ENCODE measurements around the gene CLIC1.

DNA sequence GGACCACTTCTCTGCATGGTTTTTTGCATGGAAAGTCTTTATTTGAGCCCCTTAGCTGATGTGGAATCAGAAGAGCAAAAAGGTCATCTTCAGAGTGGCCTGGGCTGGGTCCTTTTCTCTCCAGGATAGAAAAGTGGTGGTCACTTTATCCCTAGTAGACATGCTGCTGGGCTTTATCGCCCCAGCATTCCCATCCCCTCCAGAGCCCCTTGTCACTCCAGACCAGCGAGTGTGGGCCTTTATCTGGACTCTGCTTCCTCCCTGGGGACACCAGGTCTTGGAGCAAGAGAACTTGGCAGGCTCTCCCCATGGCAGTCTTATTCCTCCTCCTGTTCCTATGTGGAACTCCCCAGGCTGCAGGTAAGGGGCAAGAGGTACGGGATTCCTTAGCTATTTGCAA, 29.7 kb downstream of the CLIC1 start, which contains the start of gene LY6G6F:
- TF ChIP-seq, protein P1, sequence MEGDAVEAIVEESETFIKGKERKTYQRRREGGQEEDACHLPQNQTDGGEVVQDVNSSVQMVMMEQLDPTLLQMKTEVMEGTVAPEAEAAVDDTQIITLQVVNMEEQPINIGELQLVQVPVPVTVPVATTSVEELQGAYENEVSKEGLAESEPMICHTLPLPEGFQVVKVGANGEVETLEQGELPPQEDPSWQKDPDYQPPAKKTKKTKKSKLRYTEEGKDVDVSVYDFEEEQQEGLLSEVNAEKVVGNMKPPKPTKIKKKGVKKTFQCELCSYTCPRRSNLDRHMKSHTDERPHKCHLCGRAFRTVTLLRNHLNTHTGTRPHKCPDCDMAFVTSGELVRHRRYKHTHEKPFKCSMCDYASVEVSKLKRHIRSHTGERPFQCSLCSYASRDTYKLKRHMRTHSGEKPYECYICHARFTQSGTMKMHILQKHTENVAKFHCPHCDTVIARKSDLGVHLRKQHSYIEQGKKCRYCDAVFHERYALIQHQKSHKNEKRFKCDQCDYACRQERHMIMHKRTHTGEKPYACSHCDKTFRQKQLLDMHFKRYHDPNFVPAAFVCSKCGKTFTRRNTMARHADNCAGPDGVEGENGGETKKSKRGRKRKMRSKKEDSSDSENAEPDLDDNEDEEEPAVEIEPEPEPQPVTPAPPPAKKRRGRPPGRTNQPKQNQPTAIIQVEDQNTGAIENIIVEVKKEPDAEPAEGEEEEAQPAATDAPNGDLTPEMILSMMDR (IDR thresholded peaks at IDR 0.05): no peak
- no peak for TF ChIP-seq POLR2A (IDR thresholded peaks at IDR 0.05)
